ENCODE results near the gene RPL35A. TPM values are rescaled to one million over a fixed set of nuclear protein-coding genes. Genes with fewer than 3 reads are reported as not detected.

Gene RPL35A
- total and polyA plus RNA-seq, 2 donors (not counting 1 experiment from before 2014, with no cell fraction given) = 1,228 to 1,242 TPM

- no peaks in the 10 kb centered on the region for H3K27me3 ChIP-seq (replicated peaks in 1 of 4; ENCODE audit: control extremely low read depth in 1 of 4, control insufficient read depth in 3 of 4, insufficient read depth in 4 of 4, low read length in 3 of 4)
- ChIA-PET CTCF (interaction anchor here (1.5 kb wide), 1 partner anchor 11 kb away, joined by 5 read pairs; no protein-coding TSS in a partner anchor), POLR2A (interaction anchor here (0.7 kb wide), 1 partner anchor 20 kb away, joined by 3 read pairs; no protein-coding TSS in a partner anchor)
- no peak overlapping the region for H3K4me2 ChIP-seq (replicated peaks; ENCODE audit: low read depth, low read length, poor library complexity, severe bottlenecking)
- Mint-ChIP-seq H3K4me1 (peaks cover 45% of the 10 kb centered on the region), H3K4me3 (no peak overlapping the region), H3K27me3 (no peaks in the 10 kb centered on the region), H3K9me3 (ENCODE audit: insufficient read depth) (no peaks in the 10 kb centered on the region), H3K27ac (no peak overlapping the region)
- peaks cover 19 to 36% of the 10 kb centered on the region in 2 donors for H3K4me1 ChIP-seq (ENCODE audit: control insufficient read depth in 2 of 2, insufficient read depth in 2 of 2, low read length in 2 of 2)
- H4K20me1 ChIP-seq (ENCODE audit: control insufficient read depth, insufficient read depth, low read length, poor library complexity, severe bottlenecking) = peaks cover 37% of the 10 kb centered on the region
- peaks cover 0 to 68% of the 10 kb centered on the region in 2 experiments for H3K36me3 ChIP-seq (replicated peaks in 1 of 2; ENCODE audit: control extremely low read depth in 1 of 2, control insufficient read depth in 1 of 2, extremely low read depth in 1 of 2, insufficient read depth in 2 of 2, low read length in 1 of 2)
- ATAC-seq (ENCODE audit: low read depth) (no peak), DNase-seq (no peak)
- TF ChIP-seq EZH2 (IDR thresholded peaks at IDR 0.05; ENCODE audit: borderline replicate concordance, insufficient read depth, low read depth, low read length, poor library complexity, severe bottlenecking) = no peak
- no peak for TF ChIP-seq CTCF (IDR thresholded peaks at IDR 0.05)
- no peak overlapping the region for H3K9ac ChIP-seq (ENCODE audit: low read length)
- WGBS (ENCODE audit: insufficient coverage) = 96% methylated on average over 6 of the region's 7 CpGs
- no peak overlapping the region for H3K4me3 ChIP-seq (ENCODE audit: control extremely low read depth in 1 of 5, extremely low read depth in 1 of 5, insufficient read depth in 1 of 5, low read depth in 2 of 5, low read length in 4 of 5)
- intact Hi-C loops (cut with micrococcal nuclease) = no loop called here
- peaks cover 36% of the 10 kb centered on the region for H3K79me2 ChIP-seq (ENCODE audit: control insufficient read depth, insufficient read depth, low read length)
- H3K27ac ChIP-seq (ENCODE audit: low read length in 2 of 2) = no peak overlapping the region
- no peak overlapping the region for H2AFZ ChIP-seq (ENCODE audit: insufficient read depth, low read depth, low read length, poor library complexity, severe bottlenecking)
- no peaks in the 10 kb centered on the region for H3K9me3 ChIP-seq (ENCODE audit: control extremely low read depth in 1 of 3, control insufficient read depth in 2 of 3, insufficient read depth in 1 of 3, low read length in 2 of 3)
Measured at GRCh38 chr3:197953881-197954280, 3.9 kb downstream of the RPL35A start.

GRCh38 chr3:197955892-197956477 lies 6.0 kb downstream of the RPL35A start:
- H3K27ac Mint-ChIP-seq = peak overlapping the region; percentile 32
- no peak for ATAC-seq (ENCODE audit: low read depth)
- ChIA-PET CTCF (no interaction called here), POLR2A (no interaction called here)
- Histone ChIP-seq H3K9me3 (ENCODE audit: control extremely low read depth in 1 of 3, control insufficient read depth in 2 of 3, insufficient read depth in 1 of 3, low read length in 2 of 3) (no peaks in the 10 kb centered on the region), H2AFZ (ENCODE audit: insufficient read depth, low read depth, low read length, poor library complexity, severe bottlenecking) (no peak overlapping the region), H3K27me3 (replicated peaks in 1 of 4; ENCODE audit: control extremely low read depth in 1 of 4, control insufficient read depth in 3 of 4, insufficient read depth in 4 of 4, low read length in 3 of 4) (no peaks in the 10 kb centered on the region), H3K4me1 (ENCODE audit: control insufficient read depth in 2 of 2, insufficient read depth in 2 of 2, low read length in 2 of 2) (peaks cover 21 to 35% of the 10 kb centered on the region in 2 donors), H3K36me3 (replicated peaks in 1 of 2; ENCODE audit: control extremely low read depth in 1 of 2, control insufficient read depth in 1 of 2, extremely low read depth in 1 of 2, insufficient read depth in 2 of 2, low read length in 1 of 2) (peaks cover 0 to 68% of the 10 kb centered on the region in 2 experiments), H3K9ac (ENCODE audit: low read length) (no peak overlapping the region), H4K20me1 (ENCODE audit: control insufficient read depth, insufficient read depth, low read length, poor library complexity, severe bottlenecking) (peaks cover 37% of the 10 kb centered on the region), H3K27ac (ENCODE audit: low read length in 2 of 2) (no peak overlapping the region), H3K79me2 (ENCODE audit: control insufficient read depth, insufficient read depth, low read length) (peaks cover 32% of the 10 kb centered on the region), H3K4me2 (replicated peaks; ENCODE audit: low read depth, low read length, poor library complexity, severe bottlenecking) (no peak overlapping the region), H3K4me3 (ENCODE audit: control extremely low read depth in 1 of 5, extremely low read depth in 1 of 5, insufficient read depth in 1 of 5, low read depth in 2 of 5, low read length in 4 of 5) (no peak overlapping the region)
- no peaks in the 10 kb centered on the region for H3K9me3 Mint-ChIP-seq (ENCODE audit: insufficient read depth)
- no peak overlapping the region for H3K4me3 Mint-ChIP-seq
- TF ChIP-seq CTCF (IDR thresholded peaks at IDR 0.05) (no peak), EZH2 (IDR thresholded peaks at IDR 0.05; ENCODE audit: borderline replicate concordance, insufficient read depth, low read depth, low read length, poor library complexity, severe bottlenecking) (no peak)
- no peak for DNase-seq
- H3K27me3 Mint-ChIP-seq = no peaks in the 10 kb centered on the region
- H3K4me1 Mint-ChIP-seq = peaks cover 49% of the 10 kb centered on the region
- intact Hi-C loops (cut with micrococcal nuclease) = no loop called here
- WGBS (ENCODE audit: insufficient coverage) = 95% methylated on average over 4 of the region's 4 CpGs

Measured in B cell (primary cell).